ENCODE results near the gene WNT7A. TPM values are rescaled to one million over a fixed set of nuclear protein-coding genes. Genes with fewer than 3 reads are reported as not detected.
"Not testable (repeated sequence)": the region's sequence is repeated elsewhere in the genome, so short reads cannot be mapped to it uniquely, and the experiment has no call there.

WNT7A gene
- polyA plus RNA-seq, 4 donors: 0.04 to 0.14 TPM; not detected in 2

GRCh38 chr3:13867732-13868131 lies 12.1 kb downstream of the WNT7A start:
- no peak for DNase-seq (ENCODE audit: low read depth in 4 of 4, low spot score in 3 of 4)

- no peak for DNase-seq (ENCODE audit: low read depth in 4 of 4, low spot score in 3 of 4)
Observed at GRCh38 chr3:13866041-13866965, 13.6 kb downstream of the WNT7A start.

- DNase-seq (ENCODE audit: low read depth in 4 of 4, low spot score in 3 of 4): no peak
Observed at GRCh38 chr3:13865581-13865980, 14.3 kb downstream of the WNT7A start.

GRCh38 chr3:13865106-13865505 lies 14.8 kb downstream of the WNT7A start:
- no peak for DNase-seq (ENCODE audit: low read depth in 4 of 4, low spot score in 3 of 4)

GRCh38 chr3:13863965-13864595 lies 15.8 kb downstream of the WNT7A start:
- no peak for DNase-seq (ENCODE audit: low read depth in 4 of 4, low spot score in 3 of 4)

GRCh38 chr3:13863382-13863952 lies 16.4 kb downstream of the WNT7A start:
- DNase-seq (ENCODE audit: low read depth in 4 of 4, low spot score in 3 of 4): no peak

- DNase-seq (ENCODE audit: low read depth in 4 of 4, low spot score in 3 of 4): no peak
Observed at GRCh38 chr3:13861461-13861860, 18.4 kb downstream of the WNT7A start.

- no peak for DNase-seq (ENCODE audit: low read depth in 4 of 4, low spot score in 3 of 4)
Observed at GRCh38 chr3:13860001-13860400, 19.9 kb downstream of the WNT7A start.

GRCh38 chr3:13858768-13859520 lies 20.9 kb downstream of the WNT7A start:
- DNase-seq (ENCODE audit: low read depth in 4 of 4, low spot score in 3 of 4): no peak

GRCh38 chr3:13857702-13858380 lies 22.0 kb downstream of the WNT7A start:
- no peak for DNase-seq (ENCODE audit: low read depth in 4 of 4, low spot score in 3 of 4)

- not testable (repeated sequence) for DNase-seq (ENCODE audit: low read depth in 4 of 4, low spot score in 3 of 4)
Observed at GRCh38 chr3:13856628-13857027, 23.2 kb downstream of the WNT7A start.

- no peak for DNase-seq (ENCODE audit: low read depth in 4 of 4, low spot score in 3 of 4)
Observed at GRCh38 chr3:13856006-13856405, 23.9 kb downstream of the WNT7A start.

GRCh38 chr3:13854492-13854891 lies 25.4 kb downstream of the WNT7A start:
- DNase-seq (ENCODE audit: low read depth in 4 of 4, low spot score in 3 of 4): no peak

GRCh38 chr3:13853978-13854296 lies 25.9 kb downstream of the WNT7A start:
- no peak for DNase-seq (ENCODE audit: low read depth in 4 of 4, low spot score in 3 of 4)

GRCh38 chr3:13853256-13853977 lies 26.5 kb downstream of the WNT7A start:
- DNase-seq (ENCODE audit: low read depth in 4 of 4, low spot score in 3 of 4): no peak

- no peak for DNase-seq (ENCODE audit: low read depth in 4 of 4, low spot score in 3 of 4)
Observed at GRCh38 chr3:13852638-13853009, 27.2 kb downstream of the WNT7A start.

GRCh38 chr3:13851997-13852637 lies 27.8 kb downstream of the WNT7A start:
- DNase-seq (ENCODE audit: low read depth in 4 of 4, low spot score in 3 of 4): no peak

- no peak for DNase-seq (ENCODE audit: low read depth in 4 of 4, low spot score in 3 of 4)
Observed at GRCh38 chr3:13851091-13851849, 28.6 kb downstream of the WNT7A start.
